HEK293 (cell line): Measurements from ENCODE around the gene GIMAP5.
A peak's percentile ranks its signal among the peaks of the same experiment; 100 is the strongest.

Experiments
- CTCF ChIA-PET: fragments of 350-600 bp; formaldehyde crosslinking; extraction: SDS; loops from one replicate; lab custom pipeline; 2021; ENCODE audit warnings: antibody characterized with exemption; lab: Yijun Ruan, JAX
- POLR2A ChIA-PET: fragments of 300-600 bp; formaldehyde crosslinking; extraction: SDS; loops from one replicate; lab custom pipeline; 2020; ENCODE audit warnings: antibody characterized with exemption, inconsistent platforms; lab: Yijun Ruan, JAX
- H3K27ac ChIP-seq: fragments of 200-500 bp; sonication (Bioruptor generic); 2 replicates; pipeline ENCODE4 v1.5.1; 2014; ENCODE audit warnings: low read depth, low read length, control low read depth, inconsistent platforms; ENCODE audit errors: extremely low read depth
- H3K36me3 ChIP-seq, 2 experiments: fragments of 200-500 bp in 1 of 2; sonication (Bioruptor generic) in 1 of 2; 1 replicate in 1 of 2; 2 replicates in 1 of 2; pipeline ENCODE4 v1.5.1; 2014 to 2017; ENCODE audit warnings: inconsistent platforms in 2 of 2, low read length in 2 of 2; ENCODE audit not compliant: control insufficient read depth in 2 of 2, insufficient read depth in 1 of 2
- H3K4me1 ChIP-seq: fragments of 200-500 bp; sonication (Bioruptor generic); 2 replicates; pipeline ENCODE4 v1.5.1; 2014; ENCODE audit warnings: mild to moderate bottlenecking, low read length, inconsistent platforms; ENCODE audit not compliant: control insufficient read depth, insufficient read depth
- H3K4me3 ChIP-seq: 2 replicates; pipeline ENCODE4 v1.5.1; 2011; ENCODE audit warnings: low read depth, mild to moderate bottlenecking, control low read depth, low read length, moderate library complexity
- H3K9me3 ChIP-seq: fragments of 200-500 bp; sonication (Bioruptor generic); 2 replicates; pipeline ENCODE4 v1.5.1; 2014; ENCODE audit warnings: low read depth, low read length, inconsistent platforms; ENCODE audit not compliant: control insufficient read depth, insufficient read depth
- TCF7L2 ChIP-seq: IDR thresholded peaks from 2 replicates; pipeline ENCODE4 v1.6.1; 2011; ENCODE audit warnings: low read depth, mild to moderate bottlenecking, inconsistent platforms, low read length, moderate library complexity, borderline replicate concordance
- ZIC2 ChIP-seq: fragments of 450-650 bp; formaldehyde crosslinking; IDR thresholded peaks from 2 replicates; pipeline ENCODE4 v1.5.1; 2016; ENCODE audit warnings: missing biosample characterization, missing genetic modification characterization
- ZNF19 ChIP-seq: fragments of 450-650 bp; formaldehyde crosslinking; IDR thresholded peaks from 2 replicates; pipeline ENCODE4; 2016; ENCODE audit warnings: missing biosample characterization, missing genetic modification characterization, low read depth
- ZNF221 ChIP-seq: fragments of 450-650 bp; formaldehyde crosslinking; IDR thresholded peaks from 2 replicates; pipeline ENCODE4 v1.5.1; 2017; ENCODE audit warnings: missing biosample characterization, missing genetic modification characterization, borderline replicate concordance
- ZNF248 ChIP-seq: fragments of 450-650 bp; formaldehyde crosslinking; IDR thresholded peaks from 2 replicates; pipeline ENCODE4 v1.5.1; 2017; ENCODE audit warnings: missing biosample characterization, missing genetic modification characterization
- ZNF311 ChIP-seq: fragments of 450-650 bp; formaldehyde crosslinking; IDR thresholded peaks from 2 replicates; pipeline ENCODE4 v1.5.1; 2017; ENCODE audit warnings: missing biosample characterization, missing genetic modification characterization, borderline replicate concordance
- ZNF335 ChIP-seq: fragments of 450-650 bp; formaldehyde crosslinking; conservative IDR thresholded peaks from 2 replicates; pipeline ENCODE4 v1.5.1; 2016; ENCODE audit warnings: missing biosample characterization, missing genetic modification characterization
- ZNF366 ChIP-seq: fragments of 450-650 bp; formaldehyde crosslinking; conservative IDR thresholded peaks from 2 replicates; pipeline ENCODE4 v1.5.1; 2016; ENCODE audit warnings: missing biosample characterization, missing genetic modification characterization
- ZNF548 ChIP-seq: fragments of 450-650 bp; formaldehyde crosslinking; IDR thresholded peaks from 2 replicates; pipeline ENCODE4 v1.5.1; 2016; ENCODE audit warnings: missing biosample characterization, missing genetic modification characterization
- ZNF561 ChIP-seq: fragments of 450-650 bp; IDR thresholded peaks from 2 replicates; pipeline ENCODE4 v1.5.1; 2018; ENCODE audit warnings: missing biosample characterization, missing genetic modification characterization, borderline replicate concordance
- ZNF596 ChIP-seq: fragments of 450-650 bp; IDR thresholded peaks from 2 replicates; pipeline ENCODE4 v1.5.0; 2018; ENCODE audit warnings: missing biosample characterization, mild to moderate bottlenecking, missing genetic modification characterization, moderate library complexity
- ZNF654 ChIP-seq: fragments of 450-650 bp; formaldehyde crosslinking; IDR thresholded peaks from 2 replicates; pipeline ENCODE4 v1.5.1; 2016; ENCODE audit warnings: low read depth, missing biosample characterization, missing genetic modification characterization
- ZNF660 ChIP-seq: fragments of 450-650 bp; IDR thresholded peaks from 2 replicates; pipeline ENCODE4 v1.5.1; 2018; ENCODE audit warnings: missing biosample characterization, mild to moderate bottlenecking, missing genetic modification characterization
- ZNF76 ChIP-seq: fragments of 450-650 bp; formaldehyde crosslinking; IDR thresholded peaks from 2 replicates; pipeline ENCODE4; 2016; ENCODE audit warnings: low read depth, missing biosample characterization, missing genetic modification characterization, borderline replicate concordance
- ZNF776 ChIP-seq: fragments of 450-650 bp; formaldehyde crosslinking; IDR thresholded peaks from 2 replicates; pipeline ENCODE4 v1.5.0; 2017; ENCODE audit warnings: missing biosample characterization, missing genetic modification characterization, borderline replicate concordance
- TF ChIP-seq, protein P1 (sequence below): sonication (generic); formaldehyde crosslinking; IDR thresholded peaks from 2 replicates; pipeline ENCODE4 v1.8.1; 2022; ENCODE audit warnings: mild to moderate bottlenecking, moderate library complexity, missing genetic modification reagents
- TF ChIP-seq, protein P2 (sequence below): fragments of 450-650 bp; formaldehyde crosslinking; IDR thresholded peaks from 2 replicates; pipeline ENCODE4 v1.5.1; 2016; ENCODE audit warnings: missing biosample characterization, missing genetic modification characterization
- TF ChIP-seq, protein P3 (sequence below): fragments of 450-650 bp; formaldehyde crosslinking; IDR thresholded peaks from 2 replicates; pipeline ENCODE4 v1.5.1; 2016; ENCODE audit warnings: missing biosample characterization, missing genetic modification characterization
- TF ChIP-seq, protein P4 (sequence below): fragments of 450-650 bp; formaldehyde crosslinking; IDR thresholded peaks from 2 replicates; pipeline ENCODE4 v1.5.1; 2016; ENCODE audit warnings: missing biosample characterization, missing genetic modification characterization
- TF ChIP-seq, protein P5 (sequence below): fragments of 450-650 bp; formaldehyde crosslinking; IDR thresholded peaks from 2 replicates; pipeline ENCODE4 v1.5.1; 2016; ENCODE audit warnings: missing biosample characterization, missing genetic modification characterization
- TF ChIP-seq, protein P6 (sequence below): fragments of 450-650 bp; formaldehyde crosslinking; IDR thresholded peaks from 2 replicates; pipeline ENCODE4; 2016; ENCODE audit warnings: missing biosample characterization, missing genetic modification characterization

GIMAP5 gene

DNA sequence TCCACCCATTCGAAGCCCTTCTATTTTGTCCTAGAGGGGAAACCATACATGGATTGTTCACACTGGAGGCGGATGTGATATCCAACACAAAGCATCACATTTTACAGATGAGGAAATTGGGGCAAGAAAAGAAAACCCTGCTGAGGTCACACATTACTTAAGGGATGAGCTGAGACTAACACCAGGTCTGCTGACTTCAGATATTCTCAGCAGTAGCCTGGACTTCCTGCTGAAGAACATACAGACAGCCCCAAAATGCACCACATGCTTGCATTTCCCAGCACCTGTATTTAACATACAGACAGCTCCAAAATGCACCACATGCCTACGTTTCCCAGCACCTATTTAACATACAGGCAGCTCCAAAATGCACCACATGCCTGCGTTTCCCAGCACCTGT is 11.2 kb downstream of the GIMAP5 start (continued):
- TF ChIP-seq, protein P1, sequence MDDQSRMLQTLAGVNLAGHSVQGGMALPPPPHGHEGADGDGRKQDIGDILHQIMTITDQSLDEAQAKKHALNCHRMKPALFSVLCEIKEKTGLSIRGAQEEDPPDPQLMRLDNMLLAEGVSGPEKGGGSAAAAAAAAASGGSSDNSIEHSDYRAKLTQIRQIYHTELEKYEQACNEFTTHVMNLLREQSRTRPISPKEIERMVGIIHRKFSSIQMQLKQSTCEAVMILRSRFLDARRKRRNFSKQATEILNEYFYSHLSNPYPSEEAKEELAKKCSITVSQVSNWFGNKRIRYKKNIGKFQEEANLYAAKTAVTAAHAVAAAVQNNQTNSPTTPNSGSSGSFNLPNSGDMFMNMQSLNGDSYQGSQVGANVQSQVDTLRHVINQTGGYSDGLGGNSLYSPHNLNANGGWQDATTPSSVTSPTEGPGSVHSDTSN (CRISPR knock-in tag): no peak

DNA sequence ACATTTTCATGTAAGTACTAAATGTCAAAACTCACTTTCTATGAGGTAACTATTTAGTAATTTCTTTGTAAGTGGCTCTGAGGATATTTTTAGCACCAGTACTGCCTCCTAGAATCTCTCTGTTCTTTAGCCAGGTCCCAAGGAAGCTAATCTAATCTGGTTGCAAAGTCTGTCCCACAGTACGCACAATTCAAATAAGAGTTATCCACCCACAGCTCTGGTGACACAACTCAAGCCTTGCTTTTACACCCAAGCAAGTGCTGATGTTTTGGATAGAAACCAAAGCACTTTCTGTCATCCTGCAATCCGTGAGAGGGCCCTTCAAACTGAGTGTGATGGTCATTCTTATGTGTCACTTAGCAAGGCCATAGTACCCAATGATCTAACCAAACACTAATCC is 14.5 kb downstream of the GIMAP5 start:
- CTCF ChIA-PET: no interaction called here
- H3K36me3 ChIP-seq: no peaks in the 10 kb centered on the region
- no peak overlapping the region for H3K4me3 ChIP-seq
- POLR2A ChIA-PET: no interaction called here
- no peak overlapping the region for H3K27ac ChIP-seq
- H3K9me3 ChIP-seq: no peaks in the 10 kb centered on the region
- H3K4me1 ChIP-seq: no peaks in the 10 kb centered on the region
- TF ChIP-seq ZNF660 (tag by site-specific recombination): no peak
- TF ChIP-seq ZNF548 (tag by site-specific recombination): no peak
- TF ChIP-seq ZNF335 (tag by site-specific recombination): no peak

DNA sequence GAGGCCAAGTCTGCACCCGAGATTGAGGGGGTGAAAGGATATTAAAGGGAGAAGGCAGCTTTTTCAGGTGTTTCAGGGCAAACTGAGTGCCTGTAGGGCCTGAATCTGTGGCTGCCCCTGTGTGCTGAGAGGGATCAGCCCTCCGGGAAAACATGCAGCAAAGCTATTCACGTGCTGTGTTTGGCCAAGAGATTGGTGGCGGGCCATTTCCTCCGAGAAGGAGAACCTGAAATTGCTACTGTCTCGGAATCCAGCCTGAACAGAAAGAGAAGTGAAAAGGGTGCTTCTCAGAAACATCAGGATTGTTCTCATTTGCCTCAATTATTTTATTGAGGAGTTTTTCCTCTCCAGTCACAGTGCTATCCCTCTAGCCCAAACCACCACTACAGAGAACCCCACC is 16.0 kb downstream of the GIMAP5 start:
- no peak overlapping the region for H3K4me3 ChIP-seq
- H3K36me3 ChIP-seq: no peaks in the 10 kb centered on the region
- TF ChIP-seq TCF7L2 (no peak), ZNF311 (tag by site-specific recombination) (no peak), ZNF221 (tag by site-specific recombination) (no peak), ZNF561 (no peak), ZNF76 (tag by site-specific recombination) (no peak), ZNF596 (tag by site-specific recombination) (no peak), ZNF19 (tag by site-specific recombination) (no peak)
- TF ChIP-seq, protein P2, sequence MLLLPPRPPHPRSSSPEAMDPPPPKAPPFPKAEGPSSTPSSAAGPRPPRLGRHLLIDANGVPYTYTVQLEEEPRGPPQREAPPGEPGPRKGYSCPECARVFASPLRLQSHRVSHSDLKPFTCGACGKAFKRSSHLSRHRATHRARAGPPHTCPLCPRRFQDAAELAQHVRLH (tag by site-specific recombination): no peak
- TF ChIP-seq, protein P3, sequence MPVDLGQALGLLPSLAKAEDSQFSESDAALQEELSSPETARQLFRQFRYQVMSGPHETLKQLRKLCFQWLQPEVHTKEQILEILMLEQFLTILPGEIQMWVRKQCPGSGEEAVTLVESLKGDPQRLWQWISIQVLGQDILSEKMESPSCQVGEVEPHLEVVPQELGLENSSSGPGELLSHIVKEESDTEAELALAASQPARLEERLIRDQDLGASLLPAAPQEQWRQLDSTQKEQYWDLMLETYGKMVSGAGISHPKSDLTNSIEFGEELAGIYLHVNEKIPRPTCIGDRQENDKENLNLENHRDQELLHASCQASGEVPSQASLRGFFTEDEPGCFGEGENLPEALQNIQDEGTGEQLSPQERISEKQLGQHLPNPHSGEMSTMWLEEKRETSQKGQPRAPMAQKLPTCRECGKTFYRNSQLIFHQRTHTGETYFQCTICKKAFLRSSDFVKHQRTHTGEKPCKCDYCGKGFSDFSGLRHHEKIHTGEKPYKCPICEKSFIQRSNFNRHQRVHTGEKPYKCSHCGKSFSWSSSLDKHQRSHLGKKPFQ (tag by site-specific recombination): no peak
- H3K27ac ChIP-seq: no peak overlapping the region
- no peaks in the 10 kb centered on the region for H3K4me1 ChIP-seq
- POLR2A ChIA-PET: no interaction called here
- no peaks in the 10 kb centered on the region for H3K9me3 ChIP-seq
- CTCF ChIA-PET: no interaction called here

GRCh38 chr7:150753826-150754603 is 16.8 kb downstream of the GIMAP5 start:
- no peaks in the 10 kb centered on the region for H3K9me3 ChIP-seq
- ChIA-PET CTCF (no interaction called here), POLR2A (no interaction called here)
- no peak overlapping the region for H3K4me3 ChIP-seq
- no peak overlapping the region for H3K27ac ChIP-seq
- H3K36me3 ChIP-seq: no peaks in the 10 kb centered on the region
- H3K4me1 ChIP-seq: no peaks in the 10 kb centered on the region
- TF ChIP-seq, protein P4, sequence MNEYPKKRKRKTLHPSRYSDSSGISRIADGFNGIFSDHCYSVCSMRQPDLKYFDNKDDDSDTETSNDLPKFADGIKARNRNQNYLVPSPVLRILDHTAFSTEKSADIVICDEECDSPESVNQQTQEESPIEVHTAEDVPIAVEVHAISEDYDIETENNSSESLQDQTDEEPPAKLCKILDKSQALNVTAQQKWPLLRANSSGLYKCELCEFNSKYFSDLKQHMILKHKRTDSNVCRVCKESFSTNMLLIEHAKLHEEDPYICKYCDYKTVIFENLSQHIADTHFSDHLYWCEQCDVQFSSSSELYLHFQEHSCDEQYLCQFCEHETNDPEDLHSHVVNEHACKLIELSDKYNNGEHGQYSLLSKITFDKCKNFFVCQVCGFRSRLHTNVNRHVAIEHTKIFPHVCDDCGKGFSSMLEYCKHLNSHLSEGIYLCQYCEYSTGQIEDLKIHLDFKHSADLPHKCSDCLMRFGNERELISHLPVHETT: no peak
- no peak for TF ChIP-seq ZIC2
- TF ChIP-seq ZNF561: no peak
- TF ChIP-seq, protein P5, sequence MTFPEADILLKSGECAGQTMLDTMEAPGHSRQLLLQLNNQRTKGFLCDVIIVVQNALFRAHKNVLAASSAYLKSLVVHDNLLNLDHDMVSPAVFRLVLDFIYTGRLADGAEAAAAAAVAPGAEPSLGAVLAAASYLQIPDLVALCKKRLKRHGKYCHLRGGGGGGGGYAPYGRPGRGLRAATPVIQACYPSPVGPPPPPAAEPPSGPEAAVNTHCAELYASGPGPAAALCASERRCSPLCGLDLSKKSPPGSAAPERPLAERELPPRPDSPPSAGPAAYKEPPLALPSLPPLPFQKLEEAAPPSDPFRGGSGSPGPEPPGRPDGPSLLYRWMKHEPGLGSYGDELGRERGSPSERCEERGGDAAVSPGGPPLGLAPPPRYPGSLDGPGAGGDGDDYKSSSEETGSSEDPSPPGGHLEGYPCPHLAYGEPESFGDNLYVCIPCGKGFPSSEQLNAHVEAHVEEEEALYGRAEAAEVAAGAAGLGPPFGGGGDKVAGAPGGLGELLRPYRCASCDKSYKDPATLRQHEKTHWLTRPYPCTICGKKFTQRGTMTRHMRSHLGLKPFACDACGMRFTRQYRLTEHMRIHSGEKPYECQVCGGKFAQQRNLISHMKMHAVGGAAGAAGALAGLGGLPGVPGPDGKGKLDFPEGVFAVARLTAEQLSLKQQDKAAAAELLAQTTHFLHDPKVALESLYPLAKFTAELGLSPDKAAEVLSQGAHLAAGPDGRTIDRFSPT (tag by site-specific recombination): no peak
- no peak for TF ChIP-seq ZNF248 (tag by site-specific recombination)
- peak; percentile 91 for TF ChIP-seq ZNF366
- no peak for TF ChIP-seq ZNF776
- peak; percentile 30; the same call in 1 of the 2 replicates for TF ChIP-seq ZNF654 (tag by site-specific recombination)
- TF ChIP-seq, protein P6, sequence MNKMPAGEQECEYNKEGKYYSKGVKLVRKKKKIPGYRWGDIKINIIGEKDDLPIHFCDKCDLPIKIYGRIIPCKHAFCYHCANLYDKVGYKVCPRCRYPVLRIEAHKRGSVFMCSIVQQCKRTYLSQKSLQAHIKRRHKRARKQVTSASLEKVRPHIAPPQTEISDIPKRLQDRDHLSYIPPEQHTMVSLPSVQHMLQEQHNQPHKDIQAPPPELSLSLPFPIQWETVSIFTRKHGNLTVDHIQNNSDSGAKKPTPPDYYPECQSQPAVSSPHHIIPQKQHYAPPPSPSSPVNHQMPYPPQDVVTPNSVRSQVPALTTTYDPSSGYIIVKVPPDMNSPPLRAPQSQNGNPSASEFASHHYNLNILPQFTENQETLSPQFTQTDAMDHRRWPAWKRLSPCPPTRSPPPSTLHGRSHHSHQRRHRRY: no peak
